ENCODE results near the gene AP4S1.

AP4S1 gene

DNA sequence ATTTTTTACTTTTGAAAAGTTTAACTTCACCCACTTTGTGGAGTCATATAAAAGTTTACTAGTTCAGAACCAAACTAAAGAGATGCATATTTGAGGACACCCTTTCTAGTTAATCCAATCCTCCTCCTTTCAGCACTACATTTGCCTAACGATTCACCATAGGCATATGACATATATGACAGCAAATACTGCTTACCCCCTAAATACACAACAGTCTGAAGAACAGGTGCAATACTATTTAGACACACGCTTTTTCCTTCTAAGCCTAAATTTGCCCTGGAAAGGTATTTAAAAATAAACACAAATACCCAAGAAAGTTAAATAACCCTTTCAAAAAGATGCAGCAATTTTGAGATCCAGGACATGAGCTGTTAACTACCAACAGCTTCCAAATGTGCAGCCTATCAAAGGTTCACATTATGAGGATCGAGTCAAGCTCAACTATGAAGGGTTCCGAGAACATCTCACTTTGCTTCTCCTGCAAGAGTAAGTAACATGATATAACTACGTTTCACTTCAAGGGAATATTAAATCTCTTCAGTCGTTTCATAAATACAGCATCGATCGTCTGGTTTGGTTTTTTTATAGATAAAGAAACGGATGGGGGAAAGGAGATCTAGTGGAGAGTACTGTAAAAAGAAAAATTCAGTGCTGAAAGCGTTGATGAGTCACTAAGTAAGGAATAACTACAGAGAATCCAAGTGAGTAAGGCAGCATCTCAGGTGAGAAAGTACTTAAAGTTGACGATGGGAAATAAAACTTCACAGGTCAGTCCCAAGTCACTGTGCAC lies 677 bp upstream of the AP4S1 start:
- no peaks in the 10 kb centered on the region for H3K9me2 ChIP-seq (replicated peaks; ENCODE audit: insufficient read depth, low read length)
- H2AFZ ChIP-seq (ENCODE audit: low read depth, low read length, severe bottlenecking): peak overlapping the region; percentile 82
- no peaks in the 10 kb centered on the region for H3K9me3 ChIP-seq (ENCODE audit: insufficient read depth, low read length)
- H3K9ac ChIP-seq (ENCODE audit: low read length): peak overlapping the region; percentile 99
- no peaks in the 10 kb centered on the region for H3K27me3 ChIP-seq (ENCODE audit: low read length)
- H3K36me3 ChIP-seq (ENCODE audit: low read length): peaks cover 13% of the 10 kb centered on the region
- H3K79me2 ChIP-seq (ENCODE audit: insufficient read depth, low read length): peaks cover 63% of the 10 kb centered on the region
- TF ChIP-seq EZH2phosphoT487 (conservative IDR thresholded peaks at IDR 0.05; ENCODE audit: low read length): no peak
- TF ChIP-seq, protein P1, sequence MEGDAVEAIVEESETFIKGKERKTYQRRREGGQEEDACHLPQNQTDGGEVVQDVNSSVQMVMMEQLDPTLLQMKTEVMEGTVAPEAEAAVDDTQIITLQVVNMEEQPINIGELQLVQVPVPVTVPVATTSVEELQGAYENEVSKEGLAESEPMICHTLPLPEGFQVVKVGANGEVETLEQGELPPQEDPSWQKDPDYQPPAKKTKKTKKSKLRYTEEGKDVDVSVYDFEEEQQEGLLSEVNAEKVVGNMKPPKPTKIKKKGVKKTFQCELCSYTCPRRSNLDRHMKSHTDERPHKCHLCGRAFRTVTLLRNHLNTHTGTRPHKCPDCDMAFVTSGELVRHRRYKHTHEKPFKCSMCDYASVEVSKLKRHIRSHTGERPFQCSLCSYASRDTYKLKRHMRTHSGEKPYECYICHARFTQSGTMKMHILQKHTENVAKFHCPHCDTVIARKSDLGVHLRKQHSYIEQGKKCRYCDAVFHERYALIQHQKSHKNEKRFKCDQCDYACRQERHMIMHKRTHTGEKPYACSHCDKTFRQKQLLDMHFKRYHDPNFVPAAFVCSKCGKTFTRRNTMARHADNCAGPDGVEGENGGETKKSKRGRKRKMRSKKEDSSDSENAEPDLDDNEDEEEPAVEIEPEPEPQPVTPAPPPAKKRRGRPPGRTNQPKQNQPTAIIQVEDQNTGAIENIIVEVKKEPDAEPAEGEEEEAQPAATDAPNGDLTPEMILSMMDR (IDR thresholded peaks at IDR 0.05; ENCODE audit: insufficient read depth, low read length, poor library complexity, severe bottlenecking): no peak
- peak overlapping the region; percentile 62 for H3K4me3 ChIP-seq (ENCODE audit: insufficient read depth, low read length, poor library complexity, severe bottlenecking)
- H3F3A ChIP-seq (ENCODE audit: insufficient read depth): peaks cover 21% of the 10 kb centered on the region; the same call in 1 of the 2 replicates
- H4K20me1 ChIP-seq (ENCODE audit: low read depth, low read length): peaks cover 4% of the 10 kb centered on the region; the same call in 1 of the 2 replicates
- peak overlapping the region; percentile 62 for H3K27ac ChIP-seq (ENCODE audit: low read depth, low read length)
- H3K4me2 ChIP-seq (ENCODE audit: low read depth, low read length, poor library complexity, severe bottlenecking): peak overlapping the region; percentile 75

DNA sequence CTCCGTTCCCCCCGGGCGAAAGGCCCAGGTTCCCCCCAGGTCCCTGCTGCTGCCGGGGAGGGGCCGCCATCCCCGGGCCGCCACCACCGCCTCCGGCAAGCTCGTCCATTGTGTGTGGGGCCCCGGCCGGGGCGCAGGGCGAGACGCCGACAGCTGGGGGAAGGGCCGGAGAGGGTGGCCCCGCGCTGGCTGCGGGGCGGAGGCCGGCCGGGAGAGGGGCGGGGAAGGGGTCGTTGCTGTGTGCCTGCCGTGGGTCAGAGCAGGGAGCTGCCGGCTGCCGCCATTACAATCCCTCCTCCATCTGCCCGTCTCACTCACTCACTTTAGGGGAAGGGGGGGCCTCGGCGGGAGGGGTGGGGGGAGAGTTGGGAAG lies 614 bp downstream of the AP4S1 start, which contains the start of gene STRN3:
STRN3 (minus strand) TSS at position 303 of the 373 bp plus-strand sequence; CDS start at position 109, 194 bp downstream.
- TF ChIP-seq, protein P1 (IDR thresholded peaks at IDR 0.05; ENCODE audit: insufficient read depth, low read length, poor library complexity, severe bottlenecking): no peak
- TF ChIP-seq EZH2phosphoT487 (conservative IDR thresholded peaks at IDR 0.05; ENCODE audit: low read length): no peak
- Histone ChIP-seq H3F3A (ENCODE audit: insufficient read depth) (peaks cover 21% of the 10 kb centered on the region; the same call in 1 of the 2 replicates), H3K9me2 (replicated peaks; ENCODE audit: insufficient read depth, low read length) (no peaks in the 10 kb centered on the region), H2AFZ (ENCODE audit: low read depth, low read length, severe bottlenecking) (peak within 1 kb of the TSS; percentile 82), H3K79me2 (ENCODE audit: insufficient read depth, low read length) (peaks cover 50% of the 10 kb centered on the region), H3K9ac (ENCODE audit: low read length) (peak within 1 kb of the TSS; percentile 99), H3K9me3 (ENCODE audit: insufficient read depth, low read length) (no peaks in the 10 kb centered on the region), H3K4me3 (ENCODE audit: insufficient read depth, low read length, poor library complexity, severe bottlenecking) (peak within 1 kb of the TSS; percentile 62), H4K20me1 (ENCODE audit: low read depth, low read length) (peaks cover 4% of the 10 kb centered on the region; the same call in 1 of the 2 replicates), H3K27me3 (ENCODE audit: low read length) (no peaks in the 10 kb centered on the region), H3K4me2 (ENCODE audit: low read depth, low read length, poor library complexity, severe bottlenecking) (peak within 1 kb of the TSS; percentile 80), H3K36me3 (ENCODE audit: low read length) (peaks cover 9% of the 10 kb centered on the region), H3K27ac (ENCODE audit: low read depth, low read length) (peak within 1 kb of the TSS; percentile 62)

DNA sequence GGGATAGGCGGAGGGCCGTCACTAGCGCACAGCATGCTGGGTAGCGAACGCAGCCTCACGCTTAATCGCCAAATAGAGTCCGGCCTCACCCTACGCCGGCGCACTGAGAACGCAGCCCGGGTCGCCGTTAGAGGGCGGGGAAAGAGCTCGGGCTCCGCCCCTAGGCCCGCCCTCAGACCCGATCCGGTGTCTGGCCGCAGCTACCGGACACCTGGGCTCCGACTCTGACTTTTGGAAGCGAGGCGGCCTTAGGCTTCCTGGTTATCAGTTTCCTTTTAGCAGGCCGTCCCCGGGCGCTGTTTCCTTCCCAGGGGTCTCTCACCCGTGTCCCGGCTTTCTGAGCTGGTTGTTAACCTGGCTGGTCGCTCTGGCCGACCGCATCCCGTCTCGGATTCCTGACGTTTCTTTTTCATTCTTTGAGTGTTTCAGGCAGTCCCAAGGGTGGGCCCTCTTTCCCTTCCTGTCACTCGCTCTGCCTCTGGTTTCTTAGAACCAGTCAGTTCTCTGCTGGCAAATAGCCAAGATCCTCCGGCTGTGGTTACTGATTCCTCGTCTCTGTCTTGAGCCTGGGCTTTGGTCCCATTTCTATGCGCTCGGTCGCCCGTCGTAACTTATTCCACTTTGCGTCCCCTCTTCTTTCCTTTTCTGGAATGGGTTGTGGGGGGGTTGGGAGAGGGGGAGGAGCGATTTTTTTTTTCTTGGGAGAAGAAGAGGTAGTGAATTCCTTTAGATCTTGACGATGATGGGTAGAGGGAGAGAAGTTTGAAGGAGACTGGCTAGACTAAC lies 1.2 kb downstream of the AP4S1 start:
- TF ChIP-seq, protein P1 (IDR thresholded peaks at IDR 0.05; ENCODE audit: insufficient read depth, low read length, poor library complexity, severe bottlenecking): no peak
- TF ChIP-seq EZH2phosphoT487 (conservative IDR thresholded peaks at IDR 0.05; ENCODE audit: low read length): no peak
- H3K79me2 ChIP-seq (ENCODE audit: insufficient read depth, low read length): peaks cover 45% of the 10 kb centered on the region

More for the DNA sequence above, 1.2 kb downstream of the AP4S1 start:
- Histone ChIP-seq H4K20me1 (ENCODE audit: low read depth, low read length) (peaks cover 4% of the 10 kb centered on the region; the same call in 1 of the 2 replicates), H3K4me3 (ENCODE audit: insufficient read depth, low read length, poor library complexity, severe bottlenecking) (peak overlapping the region; percentile 62), H3K9me3 (ENCODE audit: insufficient read depth, low read length) (no peaks in the 10 kb centered on the region), H3K27me3 (ENCODE audit: low read length) (no peaks in the 10 kb centered on the region), H3K9me2 (replicated peaks; ENCODE audit: insufficient read depth, low read length) (no peaks in the 10 kb centered on the region), H3K9ac (ENCODE audit: low read length) (peak overlapping the region; percentile 99), H2AFZ (ENCODE audit: low read depth, low read length, severe bottlenecking) (peak overlapping the region; percentile 82), H3F3A (ENCODE audit: insufficient read depth) (peaks cover 18% of the 10 kb centered on the region; the same call in 1 of the 2 replicates), H3K36me3 (ENCODE audit: low read length) (peaks cover 4% of the 10 kb centered on the region), H3K27ac (ENCODE audit: low read depth, low read length) (peak overlapping the region; percentile 31; the same call in 1 of the 2 replicates), H3K4me2 (ENCODE audit: low read depth, low read length, poor library complexity, severe bottlenecking) (peak overlapping the region; percentile 80)

Data from SU-DHL-6 (cell line).